ENCODE results near the gene ITIH4. TPM values are rescaled to one million over a fixed set of nuclear protein-coding genes. Genes with fewer than 3 reads are reported as not detected.

Gene ITIH4
- total RNA-seq, 1 donor from 2014 or later = 6.1 TPM

DNA sequence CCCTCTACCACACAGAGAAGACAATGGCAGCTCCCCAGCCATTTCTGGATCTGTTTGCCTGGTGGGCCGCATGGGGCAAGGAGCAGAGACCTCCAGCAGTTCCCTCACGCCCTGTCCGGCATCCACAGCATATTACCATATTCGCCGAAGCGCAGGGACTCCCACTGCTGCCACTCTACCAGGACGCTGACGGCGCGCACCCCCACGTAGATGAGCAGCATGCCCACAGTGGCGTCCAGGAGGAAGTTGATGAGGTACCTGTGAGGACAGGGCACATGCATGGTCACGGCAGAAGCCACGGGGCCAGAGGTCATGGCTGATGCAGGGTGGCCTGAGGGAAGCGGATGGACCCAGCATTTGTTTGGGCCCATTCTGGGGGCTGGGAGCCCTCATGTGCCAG lies 19.2 kb upstream of the ITIH4 start:
- no peak for FAIRE-seq
- no peak for DNase-seq (ENCODE audit: low spot score in 2 of 2)

GRCh38 chr3:52848617-52849016 lies 18.1 kb upstream of the ITIH4 start:
- no peak for FAIRE-seq
- DNase-seq (ENCODE audit: low spot score in 2 of 2) = no peak

DNA sequence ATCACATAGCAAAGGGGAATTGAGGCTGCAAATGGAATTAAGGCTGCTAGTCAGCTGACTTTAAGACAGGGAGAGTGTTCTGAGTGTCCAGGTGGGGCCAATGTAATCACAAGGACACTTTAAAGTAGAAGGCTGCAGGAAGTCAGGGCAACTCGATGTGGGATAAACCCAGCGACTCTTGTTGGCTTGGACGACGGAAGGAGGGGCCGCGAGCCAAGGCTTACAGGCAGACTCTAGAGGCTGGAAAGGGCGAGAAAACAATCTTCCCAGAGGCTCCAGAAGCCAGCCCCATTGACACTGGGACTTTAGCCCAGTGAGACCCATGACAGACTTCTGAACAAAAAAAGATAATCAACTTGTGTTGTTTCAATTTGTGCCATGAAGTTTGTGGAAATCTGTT lies 17.3 kb upstream of the ITIH4 start:
- FAIRE-seq (no peak), DNase-seq (ENCODE audit: low spot score in 2 of 2) (no peak)

GRCh38 chr3:52847241-52847640 lies 16.8 kb upstream of the ITIH4 start:
- DNase-seq (ENCODE audit: low spot score in 2 of 2) (no peak), FAIRE-seq (no peak)

DNA sequence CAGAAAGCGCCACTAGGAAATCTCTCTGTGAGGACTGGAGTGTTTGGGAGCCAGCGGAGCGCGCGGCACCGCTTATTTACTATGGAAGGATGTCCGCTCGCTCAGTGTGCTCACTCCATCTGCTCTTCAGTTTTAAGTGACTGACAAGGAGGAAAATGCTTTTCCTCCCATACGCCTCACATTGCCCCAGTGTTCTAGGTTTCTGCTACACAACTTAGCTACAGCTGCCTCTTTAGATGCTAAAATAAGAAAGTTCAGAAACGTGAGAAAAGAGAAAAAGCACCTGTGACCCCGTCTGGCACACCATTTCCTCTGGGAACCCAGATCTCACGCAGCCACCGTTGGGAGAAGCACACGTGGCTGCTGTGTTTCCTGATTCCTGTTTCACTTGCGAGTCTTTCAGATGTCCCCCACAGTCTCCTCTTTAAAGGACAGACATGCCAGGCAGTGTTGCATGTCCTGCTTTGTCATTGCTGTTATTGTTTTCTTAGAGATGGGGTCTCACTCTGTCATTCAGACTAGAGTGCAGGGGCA lies 16.0 kb upstream of the ITIH4 start:
- DNase-seq (ENCODE audit: low spot score in 2 of 2) (no peak), FAIRE-seq (no peak)

GRCh38 chr3:52845691-52846431 lies 15.4 kb upstream of the ITIH4 start:
- no peak for DNase-seq (ENCODE audit: low spot score in 2 of 2)
- FAIRE-seq = no peak

GRCh38 chr3:52845157-52845556 lies 14.7 kb upstream of the ITIH4 start:
- no peak for FAIRE-seq
- DNase-seq (ENCODE audit: low spot score in 2 of 2) = peak; percentile 31 to 56

GRCh38 chr3:52844290-52844975 lies 14.0 kb upstream of the ITIH4 start:
- DNase-seq (ENCODE audit: low spot score in 2 of 2) = no peak
- no peak for FAIRE-seq

- FAIRE-seq = no peak
These were observed 13.4 kb upstream of the ITIH4 start for GRCh38 chr3:52843881-52844280.

GRCh38 chr3:52843108-52843865 lies 12.8 kb upstream of the ITIH4 start:
- no peak for FAIRE-seq

More at GRCh38 chr3:52843881-52844280, 13.4 kb upstream of the ITIH4 start:
- no peak for DNase-seq (ENCODE audit: low spot score in 2 of 2)

DNA sequence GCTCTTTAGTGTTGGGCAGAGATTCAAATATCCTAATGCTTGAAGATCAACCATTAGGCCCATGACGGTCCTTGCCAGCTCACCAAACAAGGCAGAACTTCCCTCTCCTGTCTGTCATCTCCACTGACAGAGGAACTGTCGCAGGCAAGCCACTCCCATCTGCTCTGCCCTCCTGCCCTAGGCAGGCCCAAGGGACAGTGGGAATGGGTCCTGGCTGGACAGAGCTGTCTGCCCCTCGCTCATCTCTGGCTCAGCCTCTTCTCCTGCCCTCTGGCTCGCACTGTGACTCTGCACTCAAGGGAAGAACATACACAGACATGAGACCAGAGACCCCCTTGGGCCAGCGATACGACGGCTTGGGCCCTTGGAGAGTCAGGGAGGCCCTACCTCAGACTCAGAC lies 12.0 kb upstream of the ITIH4 start:
- FAIRE-seq = no peak
- DNase-seq (ENCODE audit: low spot score in 2 of 2) = no peak

More at GRCh38 chr3:52843108-52843865, 12.8 kb upstream of the ITIH4 start:
- no peak for DNase-seq (ENCODE audit: low spot score in 2 of 2)

DNA sequence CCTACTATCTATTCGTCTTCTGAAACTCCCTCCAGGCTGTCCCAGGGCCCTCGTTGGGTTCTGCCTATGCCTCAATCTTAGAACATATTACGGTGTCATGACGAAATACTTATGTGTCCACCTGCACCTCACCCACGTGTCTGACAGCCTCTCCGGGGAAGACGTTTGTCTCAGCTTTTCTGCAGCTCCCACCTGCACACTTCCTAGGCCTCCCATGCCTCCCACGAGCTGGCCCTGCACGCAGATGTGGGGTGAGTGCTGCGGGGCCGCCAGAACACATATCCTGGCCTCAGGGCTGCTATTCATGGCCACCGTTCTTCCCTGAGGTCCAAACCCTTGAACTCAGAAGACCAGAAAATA lies 11.5 kb upstream of the ITIH4 start:
- DNase-seq (ENCODE audit: low spot score in 2 of 2) = no peak
- FAIRE-seq = no peak

- DNase-seq (ENCODE audit: low spot score in 2 of 2) = no peak
- no peak for FAIRE-seq
These were observed 10.9 kb upstream of the ITIH4 start for GRCh38 chr3:52841211-52841980.

- no peak for DNase-seq (ENCODE audit: low spot score in 2 of 2)
- no peak for FAIRE-seq
These were observed 9.5 kb upstream of the ITIH4 start for GRCh38 chr3:52839892-52840545.

DNA sequence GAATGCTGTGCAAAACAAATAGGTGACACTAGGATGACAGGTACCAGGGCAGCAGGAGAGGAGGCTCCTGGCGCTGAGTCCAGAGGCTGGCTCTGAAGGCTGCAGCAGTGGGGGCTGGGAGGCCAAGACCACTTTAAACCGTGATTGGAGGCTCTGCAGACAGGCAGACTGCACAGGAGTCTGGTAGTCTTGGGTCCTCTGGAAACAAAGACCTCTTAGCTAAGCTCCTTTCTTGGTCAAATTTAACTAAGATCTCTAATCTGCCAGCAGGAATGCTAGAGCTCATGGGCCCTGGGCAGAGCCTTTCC lies 8.8 kb upstream of the ITIH4 start:
- FAIRE-seq (no peak), DNase-seq (ENCODE audit: low spot score in 2 of 2) (no peak)

GRCh38 chr3:52838561-52839267 lies 8.2 kb upstream of the ITIH4 start:
- FAIRE-seq (no peak), DNase-seq (ENCODE audit: low spot score in 2 of 2) (no peak)

DNA sequence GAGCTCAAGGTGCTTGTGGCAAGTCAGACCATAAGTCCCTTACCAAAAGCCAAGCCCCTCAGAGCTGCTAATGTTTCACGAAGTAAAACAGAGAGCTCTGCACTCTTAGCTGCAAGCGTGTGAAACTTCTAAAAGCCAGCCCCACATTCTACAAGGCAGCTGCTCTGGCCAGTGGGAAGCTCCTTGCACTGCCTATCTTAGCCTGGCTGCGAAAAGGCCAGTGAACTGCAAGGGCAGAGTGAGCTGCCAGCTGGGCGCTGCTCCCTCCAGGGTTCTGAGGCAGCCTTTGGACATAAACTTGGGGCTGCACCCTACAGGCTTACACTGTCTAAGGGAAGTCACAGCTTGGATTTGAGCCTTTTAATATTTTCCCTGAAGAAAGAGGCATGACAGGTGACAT lies 6.5 kb upstream of the ITIH4 start:
- no peak for DNase-seq (ENCODE audit: low spot score in 2 of 2)
- no peak for FAIRE-seq

DNA sequence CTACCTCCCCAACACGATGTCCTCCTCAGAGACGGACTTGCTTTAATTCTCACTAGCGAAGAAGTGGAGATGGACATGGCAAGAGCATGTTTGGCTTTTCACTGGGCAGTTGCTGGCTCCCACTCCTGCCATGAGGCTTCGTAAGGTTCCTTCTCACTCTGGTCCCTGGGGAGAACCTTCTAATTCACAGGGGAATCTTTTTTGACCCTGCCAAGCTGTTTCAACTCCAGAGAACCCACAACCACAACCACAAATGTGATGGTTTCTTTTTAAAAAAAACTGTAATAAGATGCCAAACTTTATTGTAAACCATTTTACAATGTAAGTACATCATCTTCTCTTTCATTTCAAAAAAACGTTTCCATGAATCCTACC lies 6.0 kb upstream of the ITIH4 start:
- DNase-seq (ENCODE audit: low spot score in 2 of 2) = no peak
- FAIRE-seq = no peak

DNA sequence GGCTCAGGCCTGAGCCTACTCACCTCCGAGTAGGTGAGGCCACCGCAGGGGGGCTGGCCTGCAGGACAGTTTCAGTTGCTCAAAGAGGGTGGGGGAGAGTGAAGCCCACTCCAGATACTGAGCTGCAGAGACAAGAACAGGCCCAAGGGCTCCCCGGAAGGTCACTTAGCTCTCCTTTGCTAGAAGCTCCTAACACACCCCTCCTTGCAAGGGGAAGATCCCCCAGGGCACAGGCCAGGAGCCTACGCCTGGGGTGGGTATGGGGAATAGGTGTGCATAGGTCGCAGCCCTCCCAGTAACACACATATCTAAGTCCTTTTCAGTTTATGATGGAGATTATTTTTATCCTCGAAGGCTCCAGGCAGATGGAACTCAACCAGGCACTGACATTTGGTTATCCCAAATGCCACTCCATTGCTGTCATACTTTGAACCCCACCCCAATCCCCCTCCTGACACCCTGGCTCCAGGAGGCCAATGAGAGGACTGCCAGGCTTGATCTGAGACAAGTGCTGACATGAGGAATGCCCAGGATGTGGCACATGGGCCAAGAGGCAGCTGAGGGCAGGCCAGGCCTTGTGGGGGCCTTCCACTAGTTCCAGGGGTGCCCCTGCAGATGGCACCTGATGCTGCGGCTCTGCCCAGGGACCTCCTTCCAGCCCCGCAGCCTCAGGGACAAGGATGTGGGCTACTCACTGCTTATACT lies 5.4 kb upstream of the ITIH4 start:
- no peak for FAIRE-seq
- no peak for DNase-seq (ENCODE audit: low spot score in 2 of 2)
